ACC112 (cell line): ENCODE measurements around the gene NMB.

Experiments
- H2AFZ ChIP-seq: fragments of 200-600 bp; sonication (generic); one replicate; pipeline ENCODE4 v1.6.0; 2017; ENCODE audit warnings: antibody characterized with exemption, low read length; ENCODE audit not compliant: unreplicated experiment
- H3K27ac ChIP-seq: fragments of 200-600 bp; sonication (generic); 2 replicates; pipeline ENCODE4 v1.5.1; 2014; ENCODE audit warnings: low read depth, mild to moderate bottlenecking, antibody characterized with exemption, low read length, moderate library complexity
- H3K27me3 ChIP-seq: fragments of 200-600 bp; sonication (generic); 2 replicates; pipeline ENCODE4 v1.6.1; 2014; ENCODE audit warnings: mild to moderate bottlenecking, antibody characterized with exemption, low read length, moderate library complexity, mixed read lengths; ENCODE audit not compliant: insufficient read depth
- H3K36me3 ChIP-seq: fragments of 200-600 bp; sonication (generic); 2 replicates; pipeline ENCODE4 v1.6.1; 2016; ENCODE audit warnings: mild to moderate bottlenecking, antibody characterized with exemption, low read length, moderate library complexity, mixed read lengths; ENCODE audit not compliant: insufficient read depth
- H3K4me1 ChIP-seq: fragments of 200-600 bp; sonication (generic); one replicate; pipeline ENCODE4 v1.6.1; 2016; ENCODE audit warnings: low read length, mixed read lengths; ENCODE audit not compliant: insufficient read depth, unreplicated experiment, control insufficient read depth
- H3K4me3 ChIP-seq: fragments of 200-600 bp; sonication (generic); 2 replicates; pipeline ENCODE4 v1.5.1; 2014; ENCODE audit warnings: mild to moderate bottlenecking, low read depth, low read length
- H3K79me2 ChIP-seq: fragments of 200-600 bp; sonication (generic); one replicate; pipeline ENCODE4 v1.6.0; 2016; ENCODE audit warnings: low read length; ENCODE audit not compliant: control insufficient read depth, unreplicated experiment, insufficient read depth

Gene NMB

GRCh38 chr15:84684092-84684491 lies 26.1 kb upstream of the NMB start:
- H3K79me2 ChIP-seq: peaks cover 14% of the 10 kb centered on the region
- H3K27me3 ChIP-seq: no peaks in the 10 kb centered on the region
- peak overlapping the region; percentile 90 for H3K27ac ChIP-seq
- peaks cover 38% of the 10 kb centered on the region for H3K4me1 ChIP-seq
- H3K36me3 ChIP-seq: peaks cover 19% of the 10 kb centered on the region
- H3K4me3 ChIP-seq: no peak overlapping the region
- no peak overlapping the region for H2AFZ ChIP-seq

DNA sequence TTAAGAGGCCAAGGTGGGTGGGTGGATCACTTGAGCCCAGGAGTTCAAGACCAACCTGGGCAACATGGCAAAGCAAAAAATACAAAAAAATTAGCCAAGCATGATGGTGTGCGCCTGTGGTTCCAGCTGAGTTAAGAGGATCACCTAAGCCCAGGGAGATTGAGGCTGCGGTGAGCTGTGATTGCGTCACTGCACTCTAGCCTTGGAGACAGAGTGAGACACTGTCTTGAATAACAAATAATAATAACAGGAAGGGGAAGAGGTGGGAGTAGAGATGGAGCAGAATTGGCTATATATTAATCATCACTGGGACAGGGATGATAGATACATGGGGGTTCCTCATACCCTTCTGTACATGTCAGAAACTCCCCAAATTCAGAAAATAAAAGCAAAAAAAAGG lies 23.8 kb upstream of the NMB start:
- no peaks in the 10 kb centered on the region for H3K27me3 ChIP-seq
- no peak overlapping the region for H3K4me3 ChIP-seq
- peak overlapping the region; percentile 68 for H3K27ac ChIP-seq
- peaks cover 14% of the 10 kb centered on the region for H3K79me2 ChIP-seq
- no peak overlapping the region for H2AFZ ChIP-seq
- peaks cover 14% of the 10 kb centered on the region; the same call in 1 of the 2 replicates for H3K36me3 ChIP-seq
- peaks cover 38% of the 10 kb centered on the region for H3K4me1 ChIP-seq

GRCh38 chr15:84671211-84671610 lies 13.2 kb upstream of the NMB start:
- Histone ChIP-seq H3K27ac (peak overlapping the region; percentile 69), H3K4me3 (no peak overlapping the region), H3K4me1 (peaks cover 28% of the 10 kb centered on the region), H3K79me2 (peaks cover 8% of the 10 kb centered on the region), H3K36me3 (peaks cover 28% of the 10 kb centered on the region), H3K27me3 (no peaks in the 10 kb centered on the region), H2AFZ (no peak overlapping the region)

DNA sequence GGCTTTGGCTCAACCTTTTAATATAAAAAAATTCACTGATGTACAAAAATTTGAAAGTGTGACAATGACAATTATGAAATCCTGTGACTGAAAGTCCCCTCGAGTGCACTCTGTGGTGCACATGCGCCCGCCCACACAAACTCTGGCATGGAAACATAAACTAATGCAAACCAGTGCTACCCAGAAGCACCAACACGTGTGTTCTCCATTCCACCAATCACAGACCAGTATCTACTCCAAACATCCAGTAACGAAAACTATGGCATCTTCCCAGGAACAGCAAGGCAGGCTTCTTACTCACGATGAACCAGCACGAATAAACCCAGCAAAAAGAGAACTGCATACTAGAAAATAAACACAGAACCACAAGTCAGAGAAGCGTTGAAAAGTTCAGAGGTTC lies 11.7 kb upstream of the NMB start:
- H3K4me1 ChIP-seq: peaks cover 28% of the 10 kb centered on the region
- H3K36me3 ChIP-seq: peaks cover 33% of the 10 kb centered on the region
- H2AFZ ChIP-seq: no peak overlapping the region
- no peaks in the 10 kb centered on the region for H3K27me3 ChIP-seq
- H3K4me3 ChIP-seq: no peak overlapping the region
- H3K27ac ChIP-seq: peak overlapping the region; percentile 77
- H3K79me2 ChIP-seq: peaks cover 8% of the 10 kb centered on the region

- Histone ChIP-seq H3K27me3 (no peaks in the 10 kb centered on the region), H3K36me3 (peaks cover 29% of the 10 kb centered on the region), H2AFZ (no peak overlapping the region), H3K27ac (peak overlapping the region; percentile 61), H3K4me3 (no peak overlapping the region), H3K79me2 (peaks cover 8% of the 10 kb centered on the region), H3K4me1 (peaks cover 28% of the 10 kb centered on the region)
These were observed 10.4 kb upstream of the NMB start for GRCh38 chr15:84668221-84668982.

GRCh38 chr15:84666373-84666772 lies 8.4 kb upstream of the NMB start:
- H3K79me2 ChIP-seq: peaks cover 8% of the 10 kb centered on the region
- peaks cover 29% of the 10 kb centered on the region for H3K36me3 ChIP-seq
- no peak overlapping the region for H3K4me3 ChIP-seq
- H3K4me1 ChIP-seq: peaks cover 20% of the 10 kb centered on the region
- no peak overlapping the region for H3K27ac ChIP-seq
- H2AFZ ChIP-seq: no peak overlapping the region
- H3K27me3 ChIP-seq: no peaks in the 10 kb centered on the region

- no peaks in the 10 kb centered on the region for H3K27me3 ChIP-seq
- H3K4me3 ChIP-seq: no peak overlapping the region
- no peaks in the 10 kb centered on the region for H3K79me2 ChIP-seq
- peaks cover 14% of the 10 kb centered on the region for H3K4me1 ChIP-seq
- H3K36me3 ChIP-seq: peaks cover 7% of the 10 kb centered on the region
- H3K27ac ChIP-seq: no peak overlapping the region
- no peak overlapping the region for H2AFZ ChIP-seq
These were observed 3.0 kb upstream of the NMB start for GRCh38 chr15:84661001-84661400.

- Histone ChIP-seq H3K4me1 (peaks cover 17% of the 10 kb centered on the region), H3K27ac (no peak overlapping the region), H2AFZ (no peak overlapping the region), H3K27me3 (no peaks in the 10 kb centered on the region), H3K79me2 (no peaks in the 10 kb centered on the region), H3K4me3 (no peak overlapping the region), H3K36me3 (no peaks in the 10 kb centered on the region)
These were observed 2.1 kb upstream of the NMB start for GRCh38 chr15:84659904-84660781.

DNA sequence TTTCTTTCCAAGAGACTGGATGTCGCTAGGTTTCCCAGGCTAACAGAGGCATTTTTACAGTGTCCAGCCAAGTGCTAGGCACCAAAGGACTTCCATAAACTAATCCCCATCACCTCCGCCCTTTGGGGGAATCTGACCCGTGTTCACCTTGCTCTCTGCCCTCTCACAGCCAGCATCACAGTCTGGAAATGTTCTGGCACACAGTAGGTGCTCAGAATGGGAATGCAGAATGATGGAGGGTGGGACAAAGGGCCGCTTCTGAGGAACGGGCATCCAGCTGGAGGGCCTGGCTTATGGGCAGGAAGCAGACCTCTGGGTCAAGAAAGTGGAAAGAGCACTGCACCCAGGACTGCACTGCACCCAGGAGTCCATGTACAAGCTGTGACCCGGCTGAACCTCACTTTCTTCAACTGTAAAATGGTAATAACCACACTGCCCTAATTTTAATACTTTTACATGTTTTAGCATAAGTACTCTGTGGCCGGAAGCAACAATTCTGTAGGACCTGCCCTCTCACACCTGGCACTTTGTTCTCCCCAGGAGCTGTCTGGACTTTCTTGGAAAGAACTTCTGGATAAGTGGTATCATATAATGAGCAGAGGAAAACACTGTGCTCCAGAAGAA lies 901 bp upstream of the NMB start:
- peak overlapping the region; percentile 64; the same call in 1 of the 2 replicates for H3K27ac ChIP-seq
- H3K4me1 ChIP-seq: peaks cover 21% of the 10 kb centered on the region
- no peaks in the 10 kb centered on the region for H3K27me3 ChIP-seq
- H3K36me3 ChIP-seq: no peaks in the 10 kb centered on the region
- H3K4me3 ChIP-seq: peak overlapping the region; percentile 78
- peaks cover 1% of the 10 kb centered on the region for H3K79me2 ChIP-seq
- H2AFZ ChIP-seq: peak overlapping the region; percentile 84

- Histone ChIP-seq H3K79me2 (peaks cover 13% of the 10 kb centered on the region), H2AFZ (no peak overlapping the region), H3K4me1 (peaks cover 30% of the 10 kb centered on the region)
These were observed 285 bp downstream of the NMB start for GRCh38 chr15:84657748-84658079.

More at GRCh38 chr15:84657748-84658079, 285 bp downstream of the NMB start:
- no peaks in the 10 kb centered on the region for H3K27me3 ChIP-seq
- no peak overlapping the region for H3K27ac ChIP-seq
- H3K4me3 ChIP-seq: peak overlapping the region; percentile 78
- no peaks in the 10 kb centered on the region for H3K36me3 ChIP-seq
